Left lung (tissue), 10 donors: Measurements from ENCODE around the gene SETX. TPM values are rescaled to one million over a fixed set of nuclear protein-coding genes. Genes with fewer than 3 reads are reported as not detected.
A peak's percentile ranks its signal among the peaks of the same experiment; 100 is the strongest.

ENCODE experiments used
- ATAC-seq: fragments of 200-7000 bp; cut with Tn5 transposase; one replicate; pipeline ENCODE4 v1.9.1; 2020; ENCODE audit warnings: moderate library complexity
- DNase-seq, 4 donors: peaks; one replicate each; pipeline ENCODE4 v3.0.0-alpha.2; 2013 to 2020
- H3K27ac ChIP-seq, 2 donors: fragments of 200-600 bp; sonication (generic) in 1 of 2; one replicate each; pipeline versions ENCODE4 v1.5.0 to v1.8.0; 2020 to 2021
- H3K27me3 ChIP-seq, 2 donors: fragments of 200-600 bp; sonication (generic) in 1 of 2; one replicate each; pipeline versions ENCODE4 v1.5.0 to v1.8.0; 2020 to 2021
- H3K36me3 ChIP-seq, 2 donors: fragments of 200-600 bp; sonication (generic) in 1 of 2; one replicate each; pipeline versions ENCODE4 v1.5.0 to v1.8.0; 2020 to 2021
- H3K4me1 ChIP-seq, 2 donors: fragments of 200-600 bp; one replicate each; pipeline ENCODE4 v1.8.0; 2021
- H3K4me3 ChIP-seq, 2 donors: fragments of 200-600 bp; sonication (generic) in 1 of 2; one replicate each; pipeline versions ENCODE4 v1.5.0 to v1.8.0; 2020 to 2021; ENCODE audit warnings: mild to moderate bottlenecking in 1 of 2
- H3K9me3 ChIP-seq, 2 donors: fragments of 200-600 bp; sonication (generic) in 1 of 2; one replicate each; pipeline versions ENCODE4 v1.5.0 to v1.8.0; 2020 to 2021
- CTCF ChIP-seq, 2 donors: fragments of 200-600 bp; sonication (generic) in 1 of 2; IDR thresholded peaks; one replicate each; pipeline versions ENCODE4 v1.5.0 to v1.8.0; 2021; ENCODE audit warnings: antibody characterized with exemption in 2 of 2
- intact Hi-C, 2 donors: fragments of 100-400 bp; cut with DNase I; formaldehyde crosslinking; loops; one replicate each; pipeline versions ENCODE4 v1.11.2 to v1.14.2; 2022
- polyA plus RNA-seq, 6 donors: library from polyadenylated mRNA; unstranded; fragments of 120-200 nt; gene quantifications; one replicate each; pipeline ENCODE4 v1.2.1, GENCODE V29; 2013; ENCODE audit not compliant: insufficient read length in 6 of 6
- total RNA-seq, 2 donors: library from RNA; stranded (reverse); fragmentation: NEBNext Ultra II Directional; extraction: Animal tissue kit (Norgen Biotek cat#: 25700); gene quantifications; one replicate each; pipeline ENCODE4 v1.2.1, GENCODE V29; 2021
- donor health status: DM: no; HTN: yes; CAD: no.
- donor health status: DM: no; HTN: no; CAD: no.

The SETX gene
- total and polyA plus RNA-seq, 8 donors: 42.2 to 68.9 (median 62.2) TPM

DNA sequence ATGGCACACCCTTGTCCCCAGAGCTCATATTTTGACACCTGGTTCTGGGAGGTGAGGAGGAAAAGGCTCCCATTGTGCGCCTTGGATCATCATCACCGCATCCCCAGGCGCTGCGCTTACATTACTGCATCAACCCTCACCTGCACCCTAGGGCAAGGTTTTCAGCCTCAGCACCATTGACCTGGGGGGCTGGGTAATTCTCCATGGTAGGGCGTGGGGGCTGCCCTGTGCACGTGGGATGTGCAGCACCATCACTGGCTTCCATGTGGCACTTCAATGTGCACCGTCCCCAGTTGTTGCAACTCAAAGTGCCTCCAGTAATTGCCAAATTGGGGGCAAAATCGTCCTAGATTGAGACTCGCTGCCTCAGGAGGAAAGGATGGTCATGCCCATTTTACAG lies 109.3 kb downstream of the SETX start:
- Histone ChIP-seq H3K36me3 (no peaks in the 10 kb centered on the region), H3K9me3 (no peaks in the 10 kb centered on the region), H3K4me3 (no peak overlapping the region), H3K4me1 (peaks cover 7 to 20% of the 10 kb centered on the region in 2 donors), H3K27me3 (peaks cover 0 to 34% of the 10 kb centered on the region in 2 donors), H3K27ac (no peak overlapping the region)
- intact Hi-C loops: no loop called here
- DNase-seq (peak in 1 of 4 donors; percentile 14), ATAC-seq (no peak)
- TF ChIP-seq CTCF (IDR thresholded peaks at IDR 0.05): no peak

- H3K27ac ChIP-seq: no peak overlapping the region
- no peaks in the 10 kb centered on the region for H3K36me3 ChIP-seq
- no peak for TF ChIP-seq CTCF (IDR thresholded peaks at IDR 0.05)
- DNase-seq (peak in 1 of 4 donors; percentile 72), ATAC-seq (no peak)
- intact Hi-C loops: no loop called here
- no peak overlapping the region for H3K4me3 ChIP-seq
- peaks cover 0 to 34% of the 10 kb centered on the region in 2 donors for H3K27me3 ChIP-seq
- H3K4me1 ChIP-seq: peaks cover 7 to 26% of the 10 kb centered on the region in 2 donors
- no peaks in the 10 kb centered on the region for H3K9me3 ChIP-seq
These were observed 110.0 kb downstream of the SETX start for GRCh38 chr9:132244582-132245455.

DNA sequence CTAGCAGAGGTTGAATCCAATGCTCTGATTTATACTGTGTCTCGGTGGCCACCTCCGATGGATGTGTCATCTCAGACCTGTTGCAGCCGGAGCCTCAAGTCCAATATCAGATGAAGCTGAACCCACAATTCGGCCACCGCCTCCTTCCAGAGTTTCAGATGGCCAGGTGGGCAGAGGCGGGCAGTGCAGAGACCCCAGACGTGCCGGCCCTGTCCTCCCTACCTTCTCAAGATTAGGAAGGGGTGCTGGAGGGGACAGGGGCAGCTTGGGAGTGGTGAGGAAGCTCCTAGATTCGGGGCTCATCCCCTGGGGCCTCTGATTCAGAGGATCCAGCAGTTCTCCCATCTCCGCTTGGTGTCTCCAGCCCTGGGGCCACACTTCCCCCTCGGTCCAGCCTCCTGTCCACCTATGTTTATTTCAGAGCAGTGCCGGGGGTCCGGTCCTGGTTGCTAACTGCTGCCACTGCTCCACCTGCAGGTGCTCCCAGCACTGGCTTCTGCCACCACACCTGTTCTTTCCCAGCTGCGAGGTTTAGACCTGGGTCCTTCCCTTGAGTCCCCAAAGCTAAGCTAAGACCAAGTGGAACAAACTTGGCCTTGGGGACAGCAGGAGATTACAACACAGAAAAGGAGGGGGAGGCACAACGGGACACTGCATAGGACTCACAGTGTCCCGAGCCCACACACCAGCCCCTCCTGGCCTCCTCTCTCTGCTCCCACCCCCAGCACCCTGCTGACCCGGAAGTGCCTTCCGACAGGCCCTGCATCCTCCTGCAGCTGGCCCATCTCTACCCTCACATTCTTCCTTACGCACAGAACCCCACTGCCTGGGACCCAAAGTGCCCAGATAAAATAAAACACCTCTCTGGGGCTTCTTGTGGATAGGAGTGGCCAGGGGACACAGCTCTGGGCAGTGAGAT lies 111.4 kb downstream of the SETX start:
- no peak overlapping the region for H3K27ac ChIP-seq
- intact Hi-C loops: no loop called here
- H3K9me3 ChIP-seq: no peaks in the 10 kb centered on the region
- peaks cover 0 to 34% of the 10 kb centered on the region in 2 donors for H3K27me3 ChIP-seq
- H3K36me3 ChIP-seq: no peaks in the 10 kb centered on the region
- TF ChIP-seq CTCF (IDR thresholded peaks at IDR 0.05): no peak
- no peak overlapping the region for H3K4me3 ChIP-seq
- ATAC-seq (no peak), DNase-seq (peak in 1 of 4 donors; percentile 66)
- H3K4me1 ChIP-seq: peaks cover 7 to 40% of the 10 kb centered on the region in 2 donors

GRCh38 chr9:132242621-132243155 lies 112.1 kb downstream of the SETX start:
- H3K27me3 ChIP-seq: peaks cover 0 to 28% of the 10 kb centered on the region in 2 donors
- H3K4me3 ChIP-seq: peak overlapping the region; percentile 48 to 71
- H3K36me3 ChIP-seq: no peaks in the 10 kb centered on the region
- no peak for ATAC-seq
- peak in 2 of 4 donors; percentile 9 to 84 for DNase-seq
- peak overlapping the region in 1 of 2 donors; percentile 78 for H3K27ac ChIP-seq
- intact Hi-C loops: no loop called here
- H3K4me1 ChIP-seq: peaks cover 7 to 43% of the 10 kb centered on the region in 2 donors
- H3K9me3 ChIP-seq: no peaks in the 10 kb centered on the region
- TF ChIP-seq CTCF (IDR thresholded peaks at IDR 0.05): no peak
